GM12891 (cell line): ENCODE data around the gene INHA. TPM values are rescaled to one million over a fixed set of nuclear protein-coding genes. Genes with fewer than 3 reads are reported as not detected.
A peak's percentile ranks its signal among the peaks of the same experiment; 100 is the strongest.

Experiments used
- DNase-seq: peaks from one replicate; pipeline ENCODE4 v3.0.0; 2011; ENCODE audit warnings: low spot score; ENCODE audit not compliant: insufficient read length
- FAIRE-seq: peaks from 2 replicates; lab custom pipeline; 2011; peaks lifted over from hg19 to GRCh38; lab: Jason Lieb, UNC
- PAX5 ChIP-seq: IDR thresholded peaks from 2 replicates; pipeline ENCODE4 v1.6.1; 2011; ENCODE audit warnings: low read length, moderate library complexity, mild to moderate bottlenecking; ENCODE audit not compliant: insufficient read depth, severe bottlenecking
- POLR2A ChIP-seq: IDR thresholded peaks from 2 replicates; pipeline ENCODE4 v1.6.1; 2011; ENCODE audit warnings: low read depth, low read length, control low read depth
- POLR2AphosphoS5 ChIP-seq: IDR thresholded peaks from 2 replicates; pipeline ENCODE4 v1.6.1; 2011; ENCODE audit warnings: low read depth, low read length, control low read depth
- POU2F2 ChIP-seq: IDR thresholded peaks from 2 replicates; pipeline ENCODE4 v1.6.1; 2011; ENCODE audit warnings: low read depth, mild to moderate bottlenecking, control low read depth, low read length, moderate library complexity
- SPI1 ChIP-seq: IDR thresholded peaks from 2 replicates; pipeline ENCODE4 v1.6.1; 2011; ENCODE audit warnings: low read depth, low read length, control low read depth
- TAF1 ChIP-seq: IDR thresholded peaks from 2 replicates; pipeline ENCODE4 v1.6.1; 2011; ENCODE audit warnings: low read depth, low read length, control low read depth
- polyA plus RNA-seq: library from polyadenylated mRNA; unstranded; fragments of >200 nt; gene quantifications from one replicate; pipeline ENCODE4 v1.2.1, GENCODE V29; 2012; ENCODE audit warnings: low read depth, missing spikeins, inconsistent platforms; ENCODE audit not compliant: missing spikeins

The INHA gene
- not detected for polyA plus RNA-seq

- DNase-seq (no peak), FAIRE-seq (no peak)
- TF ChIP-seq POLR2A (no peak), POU2F2 (no peak), POLR2AphosphoS5 (no peak), SPI1 (no peak), PAX5 (no peak), TAF1 (no peak)
Measured at GRCh38 chr2:219572237-219573001, at the start of gene INHA. INHA (plus strand) TSS chr2:219572310; CDS start chr2:219572375, 65 bp downstream.

GRCh38 chr2:219523031-219523671 lies 49.0 kb upstream of the INHA start:
- FAIRE-seq = no peak
- TF ChIP-seq TAF1 (no peak), SPI1 (no peak), POLR2AphosphoS5 (no peak), PAX5 (no peak)
- DNase-seq = no peak

- DNase-seq (no peak), FAIRE-seq (no peak)
- TF ChIP-seq SPI1 (no peak), POU2F2 (no peak), PAX5 (no peak), TAF1 (no peak), POLR2AphosphoS5 (no peak), POLR2A (no peak)
Measured at GRCh38 chr2:219524817-219525216, 47.3 kb upstream of the INHA start.

- TF ChIP-seq PAX5 (no peak), POU2F2 (no peak), POLR2A (no peak), TAF1 (no peak), SPI1 (no peak), POLR2AphosphoS5 (no peak)
- no peak for FAIRE-seq
- no peak for DNase-seq
Measured at GRCh38 chr2:219525533-219526232, 46.4 kb upstream of the INHA start.

GRCh38 chr2:219526320-219527075 lies 45.6 kb upstream of the INHA start:
- DNase-seq (no peak), FAIRE-seq (no peak)
- no peak for TF ChIP-seq POLR2AphosphoS5
- TF ChIP-seq TAF1 = no peak
- no peak for TF ChIP-seq PAX5
- TF ChIP-seq POU2F2 = no peak
- no peak for TF ChIP-seq POLR2A
- TF ChIP-seq SPI1 = no peak

GRCh38 chr2:219527076-219527394 lies 45.1 kb upstream of the INHA start:
- TF ChIP-seq POLR2A (no peak), POU2F2 (no peak), TAF1 (no peak), PAX5 (no peak), SPI1 (no peak), POLR2AphosphoS5 (no peak)
- FAIRE-seq (no peak), DNase-seq (no peak)

GRCh38 chr2:219527472-219527871 lies 44.6 kb upstream of the INHA start:
- no peak for TF ChIP-seq PAX5
- no peak for TF ChIP-seq POLR2AphosphoS5
- TF ChIP-seq POLR2A = no peak
- no peak for TF ChIP-seq POU2F2
- no peak for TF ChIP-seq TAF1
- no peak for TF ChIP-seq SPI1
- no peak for DNase-seq
- no peak for FAIRE-seq

GRCh38 chr2:219530048-219530963 lies 41.8 kb upstream of the INHA start:
- no peak for TF ChIP-seq SPI1
- DNase-seq (peak; percentile 96), FAIRE-seq (peak; percentile 81)
